ENCODE results near the gene ZNF544.

Gene ZNF544

GRCh38 chr19:58304255-58304654 is 75.5 kb downstream of the ZNF544 start:
- TF ChIP-seq ZNF8 (CRISPR knock-in tag; IDR thresholded peaks at IDR 0.05): no peak
- no peak for TF ChIP-seq ZFP3 (CRISPR knock-in tag; IDR thresholded peaks at IDR 0.05)
- no peak for TF ChIP-seq ESRRG (CRISPR knock-in tag; IDR thresholded peaks at IDR 0.05)
- TF ChIP-seq, protein P1, sequence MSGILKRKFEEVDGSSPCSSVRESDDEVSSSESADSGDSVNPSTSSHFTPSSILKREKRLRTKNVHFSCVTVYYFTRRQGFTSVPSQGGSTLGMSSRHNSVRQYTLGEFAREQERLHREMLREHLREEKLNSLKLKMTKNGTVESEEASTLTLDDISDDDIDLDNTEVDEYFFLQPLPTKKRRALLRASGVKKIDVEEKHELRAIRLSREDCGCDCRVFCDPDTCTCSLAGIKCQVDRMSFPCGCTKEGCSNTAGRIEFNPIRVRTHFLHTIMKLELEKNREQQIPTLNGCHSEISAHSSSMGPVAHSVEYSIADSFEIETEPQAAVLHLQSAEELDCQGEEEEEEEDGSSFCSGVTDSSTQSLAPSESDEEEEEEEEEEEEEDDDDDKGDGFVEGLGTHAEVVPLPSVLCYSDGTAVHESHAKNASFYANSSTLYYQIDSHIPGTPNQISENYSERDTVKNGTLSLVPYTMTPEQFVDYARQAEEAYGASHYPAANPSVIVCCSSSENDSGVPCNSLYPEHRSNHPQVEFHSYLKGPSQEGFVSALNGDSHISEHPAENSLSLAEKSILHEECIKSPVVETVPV (CRISPR knock-in tag; IDR thresholded peaks at IDR 0.05): no peak
- no peak for TF ChIP-seq TCF4 (CRISPR knock-in tag; IDR thresholded peaks at IDR 0.05; ENCODE audit: borderline replicate concordance)
- TF ChIP-seq, protein P2, sequence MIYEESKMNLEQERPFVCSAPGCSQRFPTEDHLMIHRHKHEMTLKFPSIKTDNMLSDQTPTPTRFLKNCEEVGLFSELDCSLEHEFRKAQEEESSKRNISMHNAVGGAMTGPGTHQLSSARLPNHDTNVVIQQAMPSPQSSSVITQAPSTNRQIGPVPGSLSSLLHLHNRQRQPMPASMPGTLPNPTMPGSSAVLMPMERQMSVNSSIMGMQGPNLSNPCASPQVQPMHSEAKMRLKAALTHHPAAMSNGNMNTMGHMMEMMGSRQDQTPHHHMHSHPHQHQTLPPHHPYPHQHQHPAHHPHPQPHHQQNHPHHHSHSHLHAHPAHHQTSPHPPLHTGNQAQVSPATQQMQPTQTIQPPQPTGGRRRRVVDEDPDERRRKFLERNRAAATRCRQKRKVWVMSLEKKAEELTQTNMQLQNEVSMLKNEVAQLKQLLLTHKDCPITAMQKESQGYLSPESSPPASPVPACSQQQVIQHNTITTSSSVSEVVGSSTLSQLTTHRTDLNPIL (CRISPR knock-in tag; IDR thresholded peaks at IDR 0.05; ENCODE audit: low read depth): no peak
- TF ChIP-seq PPARA (CRISPR knock-in tag; IDR thresholded peaks at IDR 0.05; ENCODE audit: borderline replicate concordance): no peak
- TF ChIP-seq ZNF70 (CRISPR knock-in tag; IDR thresholded peaks at IDR 0.05): no peak
- TF ChIP-seq SNAI2 (CRISPR knock-in tag; IDR thresholded peaks at IDR 0.05): no peak
- TF ChIP-seq, protein P3, sequence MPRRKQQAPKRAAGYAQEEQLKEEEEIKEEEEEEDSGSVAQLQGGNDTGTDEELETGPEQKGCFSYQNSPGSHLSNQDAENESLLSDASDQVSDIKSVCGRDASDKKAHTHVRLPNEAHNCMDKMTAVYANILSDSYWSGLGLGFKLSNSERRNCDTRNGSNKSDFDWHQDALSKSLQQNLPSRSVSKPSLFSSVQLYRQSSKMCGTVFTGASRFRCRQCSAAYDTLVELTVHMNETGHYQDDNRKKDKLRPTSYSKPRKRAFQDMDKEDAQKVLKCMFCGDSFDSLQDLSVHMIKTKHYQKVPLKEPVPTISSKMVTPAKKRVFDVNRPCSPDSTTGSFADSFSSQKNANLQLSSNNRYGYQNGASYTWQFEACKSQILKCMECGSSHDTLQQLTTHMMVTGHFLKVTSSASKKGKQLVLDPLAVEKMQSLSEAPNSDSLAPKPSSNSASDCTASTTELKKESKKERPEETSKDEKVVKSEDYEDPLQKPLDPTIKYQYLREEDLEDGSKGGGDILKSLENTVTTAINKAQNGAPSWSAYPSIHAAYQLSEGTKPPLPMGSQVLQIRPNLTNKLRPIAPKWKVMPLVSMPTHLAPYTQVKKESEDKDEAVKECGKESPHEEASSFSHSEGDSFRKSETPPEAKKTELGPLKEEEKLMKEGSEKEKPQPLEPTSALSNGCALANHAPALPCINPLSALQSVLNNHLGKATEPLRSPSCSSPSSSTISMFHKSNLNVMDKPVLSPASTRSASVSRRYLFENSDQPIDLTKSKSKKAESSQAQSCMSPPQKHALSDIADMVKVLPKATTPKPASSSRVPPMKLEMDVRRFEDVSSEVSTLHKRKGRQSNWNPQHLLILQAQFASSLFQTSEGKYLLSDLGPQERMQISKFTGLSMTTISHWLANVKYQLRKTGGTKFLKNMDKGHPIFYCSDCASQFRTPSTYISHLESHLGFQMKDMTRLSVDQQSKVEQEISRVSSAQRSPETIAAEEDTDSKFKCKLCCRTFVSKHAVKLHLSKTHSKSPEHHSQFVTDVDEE (CRISPR knock-in tag; IDR thresholded peaks at IDR 0.05): no peak
- ATAC-seq: no peak

DNA sequence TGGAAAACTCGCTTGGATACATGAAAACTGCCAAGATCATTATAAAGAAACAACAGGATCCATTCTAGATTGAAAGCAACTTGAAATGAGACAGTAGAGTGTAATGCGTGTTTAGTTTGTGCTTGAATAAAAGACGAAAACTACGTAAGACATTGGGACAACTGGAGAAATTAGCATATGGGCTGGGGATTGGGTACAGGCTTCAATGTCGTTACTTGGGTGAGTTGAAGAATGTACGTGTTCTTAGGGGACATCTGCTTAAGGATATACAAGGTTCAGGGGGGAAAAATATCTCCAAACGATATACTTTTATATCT is 76.0 kb downstream of the ZNF544 start:
- ATAC-seq: peak; percentile 2; the same call in 2 of the 3 replicates
- TF ChIP-seq ZFP30 (CRISPR knock-in tag; IDR thresholded peaks at IDR 0.05) (no peak), POU6F1 (CRISPR knock-in tag; IDR thresholded peaks at IDR 0.05; ENCODE audit: borderline replicate concordance, low read depth) (no peak), ARNTL (CRISPR knock-in tag; IDR thresholded peaks at IDR 0.05; ENCODE audit: borderline replicate concordance, low read depth) (no peak), TOX (CRISPR knock-in tag; IDR thresholded peaks at IDR 0.05; ENCODE audit: borderline replicate concordance) (no peak), ESRRG (CRISPR knock-in tag; IDR thresholded peaks at IDR 0.05) (no peak), ZC3H10 (CRISPR knock-in tag; IDR thresholded peaks at IDR 0.05) (no peak), ISL1 (CRISPR knock-in tag; IDR thresholded peaks at IDR 0.05) (no peak), ZNF70 (CRISPR knock-in tag; IDR thresholded peaks at IDR 0.05) (no peak), PPARA (CRISPR knock-in tag; IDR thresholded peaks at IDR 0.05; ENCODE audit: borderline replicate concordance) (no peak), ZNF8 (CRISPR knock-in tag; IDR thresholded peaks at IDR 0.05) (no peak), OSR1 (CRISPR knock-in tag; IDR thresholded peaks at IDR 0.05) (no peak), ZFP3 (CRISPR knock-in tag; IDR thresholded peaks at IDR 0.05) (no peak), TCF4 (CRISPR knock-in tag; IDR thresholded peaks at IDR 0.05; ENCODE audit: borderline replicate concordance) (no peak), PATZ1 (CRISPR knock-in tag; IDR thresholded peaks at IDR 0.05; ENCODE audit: borderline replicate concordance) (no peak), RARB (CRISPR knock-in tag; IDR thresholded peaks at IDR 0.05) (no peak), GLIS3 (CRISPR knock-in tag; IDR thresholded peaks at IDR 0.05) (no peak), CSDC2 (CRISPR knock-in tag; IDR thresholded peaks at IDR 0.05) (no peak)
- TF ChIP-seq, protein P3 (CRISPR knock-in tag; IDR thresholded peaks at IDR 0.05): no peak
- TF ChIP-seq, protein P1 (CRISPR knock-in tag; IDR thresholded peaks at IDR 0.05): no peak
- TF ChIP-seq, protein P2 (CRISPR knock-in tag; IDR thresholded peaks at IDR 0.05; ENCODE audit: low read depth): no peak

Data from SK-N-SH treated with all-trans-retinoic acid at 6 μM for 48 hours (cell line).